Endothelial cell of umbilical vein (primary cell): ENCODE data around the gene PLCXD1.

Source experiments
- CTCF ChIP-seq, 2 donors: IDR thresholded peaks; 1 replicate in 1 of 2; 2 replicates in 1 of 2; pipeline ENCODE4 v1.5.1; 2011; ENCODE audit warnings: low read length in 2 of 2, mild to moderate bottlenecking in 2 of 2, moderate library complexity in 2 of 2, control low read depth in 1 of 2, inconsistent platforms in 1 of 2, low read depth in 1 of 2; ENCODE audit not compliant: insufficient read depth in 1 of 2; ENCODE audit errors: extremely low read depth in 1 of 2
- EZH2 ChIP-seq: IDR thresholded peaks from 2 replicates; pipeline ENCODE4 v1.6.1; 2012; ENCODE audit warnings: borderline replicate concordance, low read depth, mild to moderate bottlenecking, moderate library complexity, low read length, inconsistent platforms; ENCODE audit not compliant: severe bottlenecking
- JUN ChIP-seq: IDR thresholded peaks from 2 replicates; pipeline ENCODE4 v1.6.1; 2011; ENCODE audit warnings: borderline replicate concordance, low read depth; ENCODE audit not compliant: insufficient read length, insufficient read depth
- TF ChIP-seq, protein P1 (sequence below): IDR thresholded peaks from 2 replicates; pipeline ENCODE4 v1.6.1; 2011; ENCODE audit not compliant: insufficient read depth, insufficient read length

DNA sequence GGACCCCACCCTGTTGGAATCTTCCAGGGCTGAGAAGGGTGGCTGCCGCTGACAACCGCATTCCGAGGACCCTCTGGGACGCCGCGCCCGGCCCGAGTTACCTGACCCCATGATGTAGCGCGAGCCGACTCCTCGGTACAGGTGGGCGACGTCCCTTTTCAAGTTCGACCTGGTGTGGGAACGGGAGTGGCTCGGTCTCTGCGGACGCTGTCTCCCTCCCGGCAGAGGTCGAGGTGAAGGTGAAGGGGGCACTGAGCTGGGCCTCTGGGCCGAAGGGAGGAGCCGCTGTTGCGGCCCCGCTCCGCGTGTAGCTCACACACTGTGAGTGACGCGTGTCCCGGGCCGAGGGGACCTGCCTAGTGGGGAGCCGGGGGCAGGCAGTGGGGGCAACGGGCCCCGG is 32.9 kb downstream of the PLCXD1 start:
- TF ChIP-seq, protein P1, sequence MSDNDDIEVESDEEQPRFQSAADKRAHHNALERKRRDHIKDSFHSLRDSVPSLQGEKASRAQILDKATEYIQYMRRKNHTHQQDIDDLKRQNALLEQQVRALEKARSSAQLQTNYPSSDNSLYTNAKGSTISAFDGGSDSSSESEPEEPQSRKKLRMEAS = no peak
- TF ChIP-seq EZH2 = no peak
- no peak for TF ChIP-seq JUN
- TF ChIP-seq CTCF (IDR thresholded peaks at IDR 0.05; ENCODE audit: extremely low read depth in 1 of 2, insufficient read depth in 1 of 2, low read depth in 1 of 2, low read length in 2 of 2) = no peak
